GM19328 (cell line): ENCODE results near the gene RNF208.
"Not testable (repeated sequence)": the region's sequence is repeated elsewhere in the genome, so short reads cannot be mapped to it uniquely, and the experiment has no call there.

ENCODE experiments used
- ATAC-seq: cut with Tn5 transposase; IDR thresholded peaks from one replicate; pipeline ENCODE4 v1.9.1; 2021; ENCODE audit warnings: mild to moderate bottlenecking, moderate library complexity; ENCODE audit not compliant: unreplicated experiment

The RNF208 gene

GRCh38 chr9:137253717-137254623 lies 31.9 kb upstream of the RNF208 start:
- ATAC-seq = no peak

GRCh38 chr9:137252555-137253506 lies 30.8 kb upstream of the RNF208 start:
- no peak for ATAC-seq

- no peak for ATAC-seq
Measured at GRCh38 chr9:137251490-137252268, 29.6 kb upstream of the RNF208 start.

GRCh38 chr9:137251194-137251461 lies 29.1 kb upstream of the RNF208 start, which contains the start of gene STPG3:
STPG3 (plus strand) TSS chr9:137251286; CDS start chr9:137251287, 1 bp downstream.
- ATAC-seq = no peak

GRCh38 chr9:137250329-137251193 lies 28.5 kb upstream of the RNF208 start:
- ATAC-seq = no peak

- ATAC-seq = no peak
Measured at GRCh38 chr9:137247916-137248175, 25.8 kb upstream of the RNF208 start.

GRCh38 chr9:137247135-137247915 lies 25.3 kb upstream of the RNF208 start:
- no peak for ATAC-seq

- no peak for ATAC-seq
Measured at GRCh38 chr9:137245450-137246421, 23.7 kb upstream of the RNF208 start.

- no peak for ATAC-seq
Measured at GRCh38 chr9:137244486-137245449, 22.7 kb upstream of the RNF208 start.

- ATAC-seq = no peak
Measured at GRCh38 chr9:137243626-137244485, 21.8 kb upstream of the RNF208 start.

- not testable (repeated sequence) for ATAC-seq
Measured at GRCh38 chr9:137243266-137243625, 21.2 kb upstream of the RNF208 start.

- no peak for ATAC-seq
Measured at GRCh38 chr9:137242269-137243203, 20.5 kb upstream of the RNF208 start.

GRCh38 chr9:137241490-137242268 lies 19.6 kb upstream of the RNF208 start:
- peak; percentile 3 for ATAC-seq

- ATAC-seq = peak; percentile 64
Measured at GRCh38 chr9:137240841-137241489, 18.9 kb upstream of the RNF208 start, which contains the start of gene TUBB4B. TUBB4B (plus strand) TSS chr9:137241287; CDS start chr9:137241361, 74 bp downstream.
